Mucosa of rectum (tissue), 2 donors: ENCODE data around the gene GDF10.
A peak's percentile ranks its signal among the peaks of the same experiment; 100 is the strongest.

ENCODE experiments used
- H3K27ac ChIP-seq, 2 donors: one replicate each; pipeline ENCODE4 v1.7.0; 2013; ENCODE audit warnings: inconsistent platforms in 2 of 2, low read depth in 2 of 2, low read length in 2 of 2
- H3K27me3 ChIP-seq, 2 donors: one replicate each; pipeline ENCODE4 v1.7.0; 2013; ENCODE audit warnings: low read length in 2 of 2; ENCODE audit not compliant: control insufficient read depth in 2 of 2, insufficient read depth in 2 of 2
- H3K36me3 ChIP-seq, 2 donors: one replicate each; pipeline ENCODE4 v1.7.0; 2013; ENCODE audit warnings: low read length in 2 of 2; ENCODE audit not compliant: control insufficient read depth in 2 of 2, insufficient read depth in 2 of 2
- H3K4me1 ChIP-seq, 2 donors: one replicate each; pipeline ENCODE4 v1.7.0; 2013; ENCODE audit warnings: low read length in 2 of 2, mild to moderate bottlenecking in 1 of 2; ENCODE audit not compliant: control insufficient read depth in 2 of 2, insufficient read depth in 2 of 2
- H3K4me3 ChIP-seq, 2 donors: one replicate each; pipeline ENCODE4 v1.7.0; 2013; ENCODE audit warnings: low read length in 2 of 2
- H3K9ac ChIP-seq, 2 donors: one replicate each; pipeline ENCODE4 v1.7.0; 2013; ENCODE audit warnings: low read length in 2 of 2, low read depth in 1 of 2, mild to moderate bottlenecking in 1 of 2
- H3K9me3 ChIP-seq, 2 donors: one replicate each; pipeline ENCODE4 v1.7.0; 2013; ENCODE audit warnings: low read length in 2 of 2; ENCODE audit not compliant: control insufficient read depth in 2 of 2
- donor health status: healthy.
- donor health status: Normal muscosa, but diverticular disease.

The GDF10 gene

DNA sequence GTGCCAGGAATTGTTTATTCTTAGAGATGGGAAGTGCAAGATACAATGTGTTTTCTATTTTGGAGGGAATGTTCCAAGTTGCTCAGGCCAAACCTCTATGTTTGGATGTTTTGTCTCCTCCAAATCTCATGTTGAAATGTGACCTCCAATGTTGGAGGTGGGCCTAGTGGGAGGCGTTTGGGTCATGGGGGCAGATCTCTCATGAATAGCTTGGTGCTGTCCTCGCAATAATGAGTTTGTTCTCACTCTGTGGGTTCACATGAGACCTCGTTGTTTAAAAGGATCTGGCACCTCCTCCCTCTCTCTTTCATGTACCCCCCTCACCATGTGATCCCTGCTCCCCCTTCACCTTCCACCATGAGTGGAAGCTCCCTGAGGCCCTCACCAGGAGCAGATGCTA is 8.3 kb upstream of the GDF10 start:
- Histone ChIP-seq H3K4me3 (no peak overlapping the region), H3K27me3 (no peaks in the 10 kb centered on the region), H3K36me3 (no peaks in the 10 kb centered on the region), H3K27ac (no peak overlapping the region), H3K9ac (no peak overlapping the region), H3K4me1 (no peaks in the 10 kb centered on the region), H3K9me3 (no peaks in the 10 kb centered on the region)

DNA sequence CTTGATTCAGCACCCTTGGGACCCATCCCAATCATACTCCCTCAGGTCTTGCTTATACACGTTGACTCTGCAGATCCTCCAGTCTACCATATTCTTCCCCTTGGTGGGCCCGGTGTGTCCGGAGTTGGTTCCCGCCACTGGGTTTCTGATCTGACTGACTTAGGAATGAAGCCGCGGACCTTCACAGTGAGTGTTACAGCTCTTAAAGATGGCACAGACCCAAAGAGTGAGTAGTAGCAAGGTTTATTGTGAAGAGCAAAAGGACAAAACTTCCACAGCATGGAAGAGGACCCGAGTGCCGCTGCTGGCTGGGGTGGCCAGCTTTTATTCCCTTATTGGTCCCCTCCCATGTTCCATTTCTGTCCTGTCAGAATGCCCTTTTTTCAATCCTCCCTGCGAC is 5.9 kb upstream of the GDF10 start:
- no peaks in the 10 kb centered on the region for H3K4me1 ChIP-seq
- no peaks in the 10 kb centered on the region for H3K36me3 ChIP-seq
- H3K27me3 ChIP-seq = peaks cover 0 to 3% of the 10 kb centered on the region in 2 donors
- no peaks in the 10 kb centered on the region for H3K9me3 ChIP-seq
- H3K9ac ChIP-seq = no peak overlapping the region
- H3K27ac ChIP-seq = no peak overlapping the region
- no peak overlapping the region for H3K4me3 ChIP-seq

DNA sequence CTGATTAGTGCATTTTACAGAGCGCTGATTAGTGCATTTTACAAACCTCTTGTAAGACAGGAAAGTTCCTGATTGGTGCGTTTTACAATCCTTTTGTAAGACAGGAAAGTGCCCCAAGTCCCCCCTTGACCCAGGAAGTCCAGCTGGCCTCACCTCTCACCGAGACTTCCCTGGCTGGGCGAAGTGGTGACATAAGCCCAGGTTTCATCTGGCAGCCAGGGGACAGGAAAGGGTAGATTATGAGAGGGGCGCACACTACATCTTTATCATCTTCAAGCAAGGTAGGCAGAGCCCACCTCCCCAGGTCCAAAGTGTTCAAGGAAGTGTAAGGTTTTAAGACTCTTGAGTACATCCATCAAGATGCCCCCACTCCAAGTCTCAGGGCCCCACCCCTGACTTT is 5.5 kb upstream of the GDF10 start:
- Histone ChIP-seq H3K36me3 (no peaks in the 10 kb centered on the region), H3K4me3 (no peak overlapping the region), H3K9ac (no peak overlapping the region), H3K9me3 (no peaks in the 10 kb centered on the region), H3K4me1 (no peaks in the 10 kb centered on the region), H3K27me3 (peaks cover 0 to 6% of the 10 kb centered on the region in 2 donors), H3K27ac (no peak overlapping the region)

DNA sequence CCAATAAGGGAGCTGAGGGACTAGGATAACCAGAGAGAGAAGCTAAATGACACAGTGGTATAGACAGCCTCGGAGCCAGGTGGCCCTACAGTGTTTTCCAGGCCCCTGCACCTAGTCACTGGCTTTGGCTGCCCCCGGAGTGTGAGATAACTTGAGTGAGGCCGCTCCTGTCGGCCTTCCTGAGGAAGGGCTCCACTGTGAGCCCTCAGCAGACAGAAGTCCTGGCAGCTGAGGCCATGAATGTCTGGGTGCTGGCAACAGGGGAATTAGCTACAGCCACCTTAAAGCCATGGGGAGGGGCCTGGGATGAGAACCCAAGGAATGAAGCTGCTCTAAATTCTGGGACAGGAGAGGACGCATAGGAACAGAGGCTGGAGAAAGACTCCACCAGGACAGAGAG is 4.6 kb upstream of the GDF10 start:
- Histone ChIP-seq H3K36me3 (no peaks in the 10 kb centered on the region), H3K9me3 (no peaks in the 10 kb centered on the region), H3K27ac (no peak overlapping the region), H3K4me3 (no peak overlapping the region), H3K9ac (no peak overlapping the region), H3K4me1 (no peaks in the 10 kb centered on the region), H3K27me3 (peaks cover 2 to 7% of the 10 kb centered on the region in 2 donors)

DNA sequence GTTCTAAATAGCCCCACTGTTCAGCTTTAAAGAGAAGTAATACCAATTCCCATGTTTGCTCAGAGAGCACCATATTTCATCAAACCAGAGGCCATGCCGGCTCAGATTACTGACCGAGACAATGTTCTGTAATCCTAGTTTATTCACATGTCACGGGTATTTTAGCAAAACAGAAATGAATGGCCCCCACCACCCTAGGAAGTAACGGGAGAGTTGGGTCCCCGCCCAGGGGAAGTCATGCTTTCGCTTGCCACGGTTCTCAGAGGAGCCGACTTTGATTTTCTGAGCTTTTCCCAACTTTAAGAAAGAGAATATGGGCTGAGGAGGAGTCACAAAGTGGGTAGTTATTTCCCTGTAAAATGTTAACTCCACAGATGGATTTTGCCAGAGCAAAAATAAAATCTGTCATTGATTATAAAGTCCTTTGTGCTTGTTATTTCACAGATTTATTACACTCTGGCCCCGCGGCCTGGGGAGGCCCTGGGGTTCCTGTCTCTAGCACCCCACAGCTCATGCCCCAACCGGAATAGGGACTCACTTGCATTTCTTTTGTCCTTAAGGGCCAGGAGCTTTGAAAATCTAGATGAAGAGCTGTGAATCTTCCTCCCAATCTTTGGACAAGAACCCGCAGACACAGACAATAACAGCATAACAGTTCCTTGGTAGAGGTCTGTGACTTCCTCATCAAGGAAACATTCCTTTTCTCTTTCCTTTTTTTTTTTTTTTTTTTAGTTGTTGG is 3.7 kb upstream of the GDF10 start:
- no peak overlapping the region for H3K9ac ChIP-seq

DNA sequence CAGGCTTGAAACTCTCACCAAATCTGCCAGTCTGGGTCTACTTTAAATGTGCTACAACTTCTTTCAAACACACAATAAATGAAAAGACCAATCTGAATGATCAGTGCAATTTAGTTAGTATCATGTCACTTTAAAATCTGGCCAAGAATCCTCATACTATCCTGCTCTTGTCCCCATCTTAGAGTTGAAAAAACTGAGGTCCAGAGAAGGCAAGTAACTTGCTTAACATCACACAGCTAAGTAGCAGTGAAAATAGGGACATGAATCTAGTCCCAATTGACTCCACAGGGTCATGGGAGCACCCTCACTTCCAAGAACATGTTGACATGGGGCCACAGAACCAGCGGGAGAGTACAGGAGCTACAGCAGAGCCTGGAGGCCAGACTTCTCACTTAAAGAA is 3.1 kb upstream of the GDF10 start:
- H3K4me1 ChIP-seq = no peaks in the 10 kb centered on the region
- H3K9ac ChIP-seq = no peak overlapping the region
- no peaks in the 10 kb centered on the region for H3K9me3 ChIP-seq
- no peaks in the 10 kb centered on the region for H3K36me3 ChIP-seq
- H3K27ac ChIP-seq = no peak overlapping the region
- no peak overlapping the region for H3K4me3 ChIP-seq
- peaks cover 9 to 12% of the 10 kb centered on the region in 2 donors for H3K27me3 ChIP-seq

More for the DNA sequence above, 3.7 kb upstream of the GDF10 start:
- Histone ChIP-seq H3K9me3 (no peaks in the 10 kb centered on the region), H3K27ac (no peak overlapping the region), H3K36me3 (no peaks in the 10 kb centered on the region), H3K4me1 (no peaks in the 10 kb centered on the region), H3K4me3 (no peak overlapping the region), H3K27me3 (peaks cover 8 to 9% of the 10 kb centered on the region in 2 donors)

DNA sequence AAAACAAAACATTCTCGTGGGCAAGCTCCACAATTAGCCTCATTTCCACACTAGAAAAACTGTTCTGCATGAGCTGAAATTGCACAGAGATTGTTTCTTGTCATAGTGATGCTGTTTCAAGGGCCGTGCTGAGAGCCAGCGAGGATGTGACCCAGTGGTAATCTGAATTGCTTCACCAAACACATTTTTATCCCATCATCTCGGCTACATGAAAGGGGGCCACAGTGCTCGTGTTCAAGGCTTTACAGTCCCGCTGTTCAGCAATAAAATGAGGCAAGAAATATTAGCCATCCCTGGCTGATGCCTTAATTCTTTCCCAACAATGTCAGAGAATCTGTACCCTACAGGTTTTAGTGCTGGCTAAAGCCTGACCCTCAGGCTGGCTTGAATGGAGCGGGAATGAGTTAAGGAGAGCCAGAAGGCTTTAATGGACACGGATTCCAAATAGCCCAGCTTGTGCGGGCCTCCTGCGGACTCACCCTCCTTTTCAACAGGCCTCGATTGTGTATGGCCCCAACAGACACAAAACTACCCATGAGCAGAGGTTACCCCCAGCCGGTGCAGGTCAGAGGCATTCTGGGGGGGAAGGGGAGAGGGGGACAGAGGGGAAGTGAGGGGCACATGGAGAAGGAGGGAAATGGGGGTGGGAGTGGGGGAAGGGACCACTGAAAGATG is 2.0 kb upstream of the GDF10 start:
- H3K27me3 ChIP-seq = peaks cover 13 to 16% of the 10 kb centered on the region in 2 donors
- no peaks in the 10 kb centered on the region for H3K36me3 ChIP-seq
- no peak overlapping the region for H3K27ac ChIP-seq
- no peak overlapping the region for H3K4me3 ChIP-seq
- no peaks in the 10 kb centered on the region for H3K4me1 ChIP-seq
- H3K9me3 ChIP-seq = no peaks in the 10 kb centered on the region
- no peak overlapping the region for H3K9ac ChIP-seq

DNA sequence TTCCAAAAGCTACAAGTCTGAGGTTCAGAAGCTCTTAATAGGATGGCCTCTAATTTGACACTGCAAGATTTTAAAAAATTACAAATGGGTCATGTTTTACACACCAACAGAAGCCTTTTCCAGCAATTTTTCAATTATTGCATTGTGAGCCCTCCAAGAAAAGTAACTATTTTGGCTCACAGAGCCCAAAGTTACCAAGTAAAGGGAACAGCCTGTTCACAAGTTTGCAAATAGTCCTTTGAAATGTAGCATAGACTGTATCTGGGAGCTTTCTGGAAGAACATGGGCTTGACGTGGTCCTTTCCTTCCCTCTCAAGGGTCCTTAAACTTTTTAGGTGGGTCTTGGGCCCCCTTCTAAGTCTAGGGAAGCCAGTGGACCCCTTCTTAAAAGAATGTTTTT is 1.3 kb upstream of the GDF10 start:
- Histone ChIP-seq H3K36me3 (no peaks in the 10 kb centered on the region), H3K27me3 (peaks cover 15 to 18% of the 10 kb centered on the region in 2 donors), H3K4me1 (no peaks in the 10 kb centered on the region), H3K27ac (no peak overlapping the region), H3K9ac (no peak overlapping the region), H3K4me3 (no peak overlapping the region), H3K9me3 (no peaks in the 10 kb centered on the region)

DNA sequence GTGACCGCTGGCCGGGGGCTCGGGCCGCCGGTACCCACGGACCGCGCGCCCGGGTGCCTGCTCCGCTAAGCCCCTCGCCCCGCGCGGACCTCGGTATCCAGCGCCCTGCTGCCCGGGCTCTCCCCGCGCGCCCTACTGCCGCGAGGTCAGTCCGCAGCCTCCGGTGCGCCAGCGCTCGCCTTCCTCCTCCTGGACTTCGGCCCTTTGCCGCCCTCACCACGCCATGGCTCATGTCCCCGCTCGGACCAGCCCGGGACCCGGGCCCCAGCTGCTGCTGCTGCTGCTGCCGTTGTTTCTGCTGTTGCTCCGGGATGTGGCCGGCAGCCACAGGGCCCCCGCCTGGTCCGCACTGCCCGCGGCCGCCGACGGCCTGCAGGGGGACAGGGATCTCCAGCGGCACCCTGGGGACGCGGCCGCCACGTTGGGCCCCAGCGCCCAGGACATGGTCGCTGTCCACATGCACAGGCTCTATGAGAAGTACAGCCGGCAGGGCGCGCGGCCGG is 483 bp downstream of the GDF10 start:
- peak overlapping the region; percentile 31 to 44 for H3K4me3 ChIP-seq
- peaks cover 15 to 21% of the 10 kb centered on the region in 2 donors for H3K27me3 ChIP-seq
- no peaks in the 10 kb centered on the region for H3K4me1 ChIP-seq
- no peaks in the 10 kb centered on the region for H3K36me3 ChIP-seq
- no peak overlapping the region for H3K9ac ChIP-seq
- no peak overlapping the region for H3K27ac ChIP-seq
- no peaks in the 10 kb centered on the region for H3K9me3 ChIP-seq

DNA sequence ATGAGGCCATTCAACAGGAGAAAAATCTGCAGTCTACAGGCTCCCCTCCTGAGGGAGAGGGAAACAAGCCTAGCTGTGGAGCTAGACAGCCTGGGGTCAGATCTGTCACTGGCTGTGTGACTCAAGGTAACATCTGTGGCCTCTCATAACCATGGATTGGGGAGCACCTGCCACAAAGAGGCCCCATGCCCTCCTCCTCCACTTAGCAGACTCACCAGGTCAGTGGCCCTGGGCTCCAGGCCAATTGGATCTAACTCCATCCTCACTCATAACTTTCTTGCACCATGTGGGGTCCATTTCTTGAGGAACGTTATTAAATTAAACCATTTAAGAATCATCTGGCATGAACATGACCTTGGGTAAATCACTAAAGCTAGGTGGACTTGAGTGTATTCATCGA is 1.8 kb downstream of the GDF10 start:
- Histone ChIP-seq H3K27me3 (peaks cover 15 to 21% of the 10 kb centered on the region in 2 donors), H3K27ac (no peak overlapping the region), H3K4me3 (no peak overlapping the region), H3K9ac (no peak overlapping the region), H3K9me3 (no peaks in the 10 kb centered on the region), H3K36me3 (no peaks in the 10 kb centered on the region), H3K4me1 (no peaks in the 10 kb centered on the region)
